Testis (tissue), 2 donors: ENCODE data around the gene NOS1.

Experiments used
- CTCF ChIP-seq, 3 experiments: fragments of 450-650 bp in 2 of 3; fragments of 200-600 bp in 1 of 3; sonication (generic) in 1 of 3; IDR thresholded peaks; one replicate each; pipeline ENCODE4 v1.5.1; 2016 to 2019; ENCODE audit warnings: antibody characterized with exemption in 3 of 3, mild to moderate bottlenecking in 2 of 3, moderate library complexity in 1 of 3
- POLR2A ChIP-seq: fragments of 450-650 bp; IDR thresholded peaks from one replicate; pipeline ENCODE4 v1.6.1; 2017; ENCODE audit warnings: antibody characterized with exemption, mild to moderate bottlenecking, moderate library complexity

DNA sequence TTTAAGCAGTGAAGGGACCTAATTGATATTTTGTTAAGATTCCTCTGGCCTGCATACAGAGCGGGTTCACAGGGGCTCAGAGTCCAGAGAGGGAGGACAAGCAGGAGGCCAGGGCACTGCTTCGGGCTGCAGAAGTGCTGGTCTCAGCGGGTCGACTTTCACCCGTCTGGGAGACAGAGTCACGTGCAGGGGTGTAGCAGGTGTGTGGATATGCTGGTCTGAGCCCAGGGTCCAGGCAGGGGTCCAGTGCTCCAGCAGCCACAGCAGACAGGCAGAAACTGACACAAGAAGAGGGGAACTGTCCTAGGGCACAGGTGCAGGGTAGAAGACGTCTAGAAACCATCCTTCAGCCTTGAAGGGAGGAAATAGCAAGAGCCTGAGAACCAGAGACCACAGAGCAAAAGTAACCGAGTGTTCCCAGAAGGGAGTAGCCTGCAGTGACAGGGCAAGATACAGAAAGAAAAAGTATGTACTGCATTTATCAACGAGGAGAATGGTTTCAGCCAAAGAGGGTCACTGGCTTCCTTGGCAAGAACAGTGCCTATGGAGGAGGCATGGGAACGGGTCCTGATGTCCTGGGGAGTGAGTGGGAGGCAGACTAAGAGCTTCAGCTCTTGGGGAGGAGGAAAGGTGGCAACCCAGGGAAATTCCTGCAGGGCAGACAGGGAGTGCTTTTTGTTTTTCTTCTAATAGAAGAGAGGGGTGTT, 199.8 kb downstream of the NOS1 start:
- TF ChIP-seq CTCF (IDR thresholded peaks at IDR 0.05) (no peak), POLR2A (no peak)
